HepG2 (cell line): Measurements from ENCODE around the gene OTUB2. TPM values are rescaled to one million over a fixed set of nuclear protein-coding genes. Genes with fewer than 3 reads are reported as not detected.
A peak's percentile ranks its signal among the peaks of the same experiment; 100 is the strongest.

Experiments used
- ATF3 ChIP-seq: sonication (generic); formaldehyde crosslinking; IDR thresholded peaks from 2 replicates; pipeline ENCODE4 v1.4.0; 2020; ENCODE audit warnings: missing genetic modification reagents
- ATM ChIP-seq: fragments of 450-650 bp; IDR thresholded peaks from 2 replicates; pipeline ENCODE4 v1.7.1; 2017; ENCODE audit warnings: mild to moderate bottlenecking, borderline replicate concordance
- BRF2 ChIP-seq: sonication (generic); formaldehyde crosslinking; IDR thresholded peaks from 2 replicates; pipeline ENCODE4 v1.8.1; 2022; ENCODE audit warnings: mild to moderate bottlenecking, missing genetic modification reagents
- CBX5 ChIP-seq: sonication (generic); formaldehyde crosslinking; IDR thresholded peaks from 2 replicates; pipeline ENCODE4 v1.4.0; 2020; ENCODE audit warnings: missing genetic modification reagents, borderline replicate concordance
- CEBPG ChIP-seq: IDR thresholded peaks from 2 replicates; pipeline ENCODE4 v1.6.1; 2016
- ELF3 ChIP-seq: IDR thresholded peaks from 2 replicates; pipeline ENCODE4 v1.6.1; 2016; ENCODE audit warnings: missing genetic modification reagents, missing compliant biosample characterization
- HES4 ChIP-seq: sonication (generic); formaldehyde crosslinking; IDR thresholded peaks from 2 replicates; pipeline ENCODE4 v1.9.0; 2021; ENCODE audit warnings: mild to moderate bottlenecking, missing genetic modification reagents, borderline replicate concordance
- HMGXB4 ChIP-seq, 2 experiments: sonication (generic) in 1 of 2; formaldehyde crosslinking in 1 of 2; IDR thresholded peaks; 2 replicates each; pipeline versions ENCODE4 v1.4.0 to v1.6.1; 2018 to 2020; ENCODE audit warnings: missing genetic modification reagents in 2 of 2, borderline replicate concordance in 1 of 2, low read depth in 1 of 2, mild to moderate bottlenecking in 1 of 2, missing biosample characterization in 1 of 2
- KDM2A ChIP-seq: sonication (generic); formaldehyde crosslinking; IDR thresholded peaks from 2 replicates; pipeline ENCODE4 v1.4.0; 2020; ENCODE audit warnings: low read depth, missing genetic modification reagents, borderline replicate concordance
- KLF15 ChIP-seq: sonication (generic); formaldehyde crosslinking; IDR thresholded peaks from 2 replicates; pipeline ENCODE4 v1.8.1; 2023; ENCODE audit warnings: borderline replicate concordance, mild to moderate bottlenecking, inconsistent platforms, missing genetic modification reagents, mixed read lengths
- KLF16 ChIP-seq, 2 experiments: sonication (generic) in 1 of 2; formaldehyde crosslinking in 1 of 2; IDR thresholded peaks; 2 replicates each; pipeline versions ENCODE4 v1.6.1 to v1.8.0; 2016 to 2023; ENCODE audit warnings: missing genetic modification reagents in 2 of 2, missing compliant biosample characterization in 1 of 2
- MED1 ChIP-seq: sonication (generic); formaldehyde crosslinking; IDR thresholded peaks from 2 replicates; pipeline ENCODE4 v1.4.0; 2020; ENCODE audit warnings: missing genetic modification reagents
- NR2F6 ChIP-seq, 2 experiments: IDR thresholded peaks; 2 replicates each; pipeline ENCODE4 v1.6.1; 2016; ENCODE audit warnings: antibody characterized with exemption in 1 of 2, mild to moderate bottlenecking in 1 of 2
- PPARG ChIP-seq: conservative IDR thresholded peaks from 2 replicates; pipeline ENCODE4 v1.6.1; 2016; ENCODE audit warnings: missing biosample characterization, missing genetic modification reagents
- SMAD1 ChIP-seq: sonication (generic); formaldehyde crosslinking; IDR thresholded peaks from 2 replicates; pipeline ENCODE4 v1.4.0; 2020; ENCODE audit warnings: missing genetic modification reagents, low read depth, mild to moderate bottlenecking, borderline replicate concordance
- SMC3 ChIP-seq: IDR thresholded peaks from 2 replicates; pipeline ENCODE4 v1.6.1; 2011; ENCODE audit warnings: low read length, improper control_type of control experiment
- SOX13 ChIP-seq, 3 experiments: fragments of 450-650 bp in 1 of 3; sonication (generic) in 1 of 3; formaldehyde crosslinking in 1 of 3; IDR thresholded peaks in 2 of 3; conservative IDR thresholded peaks in 1 of 3; 2 replicates each; pipeline versions ENCODE4 v1.5.0 to v1.6.1; 2016 to 2020; ENCODE audit warnings: antibody characterized with exemption in 1 of 3, mild to moderate bottlenecking in 1 of 3, missing compliant biosample characterization in 1 of 3, missing genetic modification reagents in 1 of 3, moderate library complexity in 1 of 3
- TBX2 ChIP-seq: sonication (generic); formaldehyde crosslinking; IDR thresholded peaks from 2 replicates; pipeline ENCODE4 v1.5.0; 2020; ENCODE audit warnings: missing genetic modification reagents, mild to moderate bottlenecking, borderline replicate concordance
- TEAD3 ChIP-seq: optimal IDR thresholded peaks from 2 replicates; pipeline ENCODE3; 2016; ENCODE audit warnings: borderline replicate concordance
- ZBTB46 ChIP-seq: sonication (generic); formaldehyde crosslinking; IDR thresholded peaks from 2 replicates; pipeline ENCODE4 v1.4.0; 2020; ENCODE audit warnings: mild to moderate bottlenecking, missing genetic modification reagents, borderline replicate concordance
- ZMAT5 ChIP-seq: sonication (generic); formaldehyde crosslinking; IDR thresholded peaks from 2 replicates; pipeline ENCODE4 v1.5.0; 2020; ENCODE audit warnings: mild to moderate bottlenecking, low read depth, missing genetic modification reagents, borderline replicate concordance
- ZNF225 ChIP-seq: sonication (generic); formaldehyde crosslinking; IDR thresholded peaks from 2 replicates; pipeline ENCODE4 v1.4.0; 2020; ENCODE audit warnings: mild to moderate bottlenecking, missing genetic modification reagents
- ZNF335 ChIP-seq: sonication (generic); formaldehyde crosslinking; IDR thresholded peaks from 2 replicates; pipeline ENCODE4 v1.4.0; 2020; ENCODE audit warnings: missing genetic modification reagents
- ZSCAN22 ChIP-seq: sonication (generic); formaldehyde crosslinking; IDR thresholded peaks from 2 replicates; pipeline ENCODE4 v1.4.0; 2020; ENCODE audit warnings: mild to moderate bottlenecking, missing genetic modification reagents
- ZSCAN9 ChIP-seq: IDR thresholded peaks from 2 replicates; pipeline ENCODE4 v1.6.1; 2016; ENCODE audit warnings: borderline replicate concordance
- polyA plus RNA-seq, 8 experiments: library from polyadenylated mRNA; depleted of rRNA in 3 of 8; stranded (reverse) in 7 of 8; unstranded in 1 of 8; fragments of >200 nt; fragmentation: Illumina TruSeq in 4 of 8; extraction: Trizol in 4 of 8; gene quantifications; 2 replicates each; pipeline versions ENCODE4 v1.2.1 to v1.2.3, GENCODE V29; 2011 to 2016; ENCODE audit warnings: low read depth in 4 of 8, missing spikeins in 1 of 8, mixed read lengths in 1 of 8; ENCODE audit not compliant: insufficient read depth in 1 of 8
- total RNA-seq, 5 experiments: library from RNA; depleted of rRNA; stranded (reverse); fragments of >200 nt; fragmentation: Illumina TruSeq; extraction: Trizol; gene quantifications; 2 replicates each; pipeline ENCODE4 v1.2.3, GENCODE V29; 2016; ENCODE audit warnings: low read depth in 1 of 5

Gene OTUB2
- total and polyA plus RNA-seq, 2 of the 13 experiments (the other 11 are each of a cell fraction or from before 2014, with no cell fraction given) = 2.2 to 2.4 TPM

GRCh38 chr14:94028450-94028826 lies 2.3 kb downstream of the OTUB2 start (continued):
- TF ChIP-seq ZBTB46 (CRISPR knock-in tag) = no peak
- TF ChIP-seq HMGXB4 (CRISPR knock-in tag; IDR thresholded peaks at IDR 0.05; ENCODE audit: borderline replicate concordance in 1 of 2, low read depth in 1 of 2) = 0 out of 4 replicates have a peak, but pooled peaks of 1 of the 2 experiments have one; percentile 17
- no peak for TF ChIP-seq ZSCAN9 (CRISPR knock-in tag)
- TF ChIP-seq BRF2 (CRISPR knock-in tag) = no peak
- no peak for TF ChIP-seq ATM
- no peak for TF ChIP-seq HES4 (CRISPR knock-in tag)
- 0 out of 4 replicates have a peak, but pooled peaks of 1 of the 2 experiments have one; percentile 49 for TF ChIP-seq KLF16 (CRISPR knock-in tag; IDR thresholded peaks at IDR 0.05)
- 0 out of 2 replicates have a peak, but pooled peaks have one; percentile 30 for TF ChIP-seq MED1 (CRISPR knock-in tag)
- no peak for TF ChIP-seq ZSCAN22 (CRISPR knock-in tag)
- peak; percentile 82 for TF ChIP-seq ATF3 (CRISPR knock-in tag)
- TF ChIP-seq ZNF225 (CRISPR knock-in tag) = no peak
- peak; percentile 57; the same call in 1 of the 2 replicates for TF ChIP-seq ZNF335 (CRISPR knock-in tag)
- TF ChIP-seq NR2F6 (IDR thresholded peaks at IDR 0.05) = 0 out of 2 replicates have a peak, but pooled peaks have one; percentile 21
- peak; percentile 40; the same call in 1 of the 2 replicates for TF ChIP-seq NR2F6 (CRISPR knock-in tag; IDR thresholded peaks at IDR 0.05)
- peak; percentile 33; the same call in 1 of the 2 replicates for TF ChIP-seq SMC3
- no peak for TF ChIP-seq SMAD1 (CRISPR knock-in tag)
- TF ChIP-seq TEAD3 (CRISPR knock-in tag) = peak; percentile 54
- TF ChIP-seq CBX5 = peak; percentile 19; the same call in 1 of the 2 replicates
- no peak for TF ChIP-seq ZMAT5
- TF ChIP-seq ELF3 = peak; percentile 76
- 0 out of 2 replicates have a peak, but pooled peaks have one; percentile 35 for TF ChIP-seq KDM2A
- peak; percentile 30; the same call in 1 of the 2 replicates for TF ChIP-seq PPARG (CRISPR knock-in tag)
- peak; percentile 96 for TF ChIP-seq SOX13 (IDR thresholded peaks at IDR 0.05)
- TF ChIP-seq SOX13 (CRISPR knock-in tag; conservative IDR thresholded peaks at IDR 0.05 in 1 of 2, IDR thresholded peaks at IDR 0.05 in 1 of 2) = peak in 1 of 2 experiments; percentile 99; a peak in 2 of 4 replicates
- TF ChIP-seq TBX2 (CRISPR knock-in tag) = peak; percentile 66; the same call in 1 of the 2 replicates
- TF ChIP-seq CEBPG = peak; percentile 35
- TF ChIP-seq KLF15 (CRISPR knock-in tag) = no peak
